Measurements from ENCODE around the gene CST9.
"Not testable (repeated sequence)": the region's sequence is repeated elsewhere in the genome, so short reads cannot be mapped to it uniquely, and the experiment has no call there.

Gene CST9

GRCh38 chr20:23585808-23586734 lies 19.6 kb downstream of the CST9 start:
- no peak for DNase-seq

- DNase-seq, result no peak
Measured at GRCh38 chr20:23585449-23585807, 20.3 kb downstream of the CST9 start.

- DNase-seq, result no peak
Measured at GRCh38 chr20:23584434-23585199, 21.1 kb downstream of the CST9 start.

GRCh38 chr20:23583526-23583925 lies 22.2 kb downstream of the CST9 start:
- DNase-seq, result no peak

GRCh38 chr20:23582293-23582692 lies 23.4 kb downstream of the CST9 start:
- no peak for DNase-seq

DNA sequence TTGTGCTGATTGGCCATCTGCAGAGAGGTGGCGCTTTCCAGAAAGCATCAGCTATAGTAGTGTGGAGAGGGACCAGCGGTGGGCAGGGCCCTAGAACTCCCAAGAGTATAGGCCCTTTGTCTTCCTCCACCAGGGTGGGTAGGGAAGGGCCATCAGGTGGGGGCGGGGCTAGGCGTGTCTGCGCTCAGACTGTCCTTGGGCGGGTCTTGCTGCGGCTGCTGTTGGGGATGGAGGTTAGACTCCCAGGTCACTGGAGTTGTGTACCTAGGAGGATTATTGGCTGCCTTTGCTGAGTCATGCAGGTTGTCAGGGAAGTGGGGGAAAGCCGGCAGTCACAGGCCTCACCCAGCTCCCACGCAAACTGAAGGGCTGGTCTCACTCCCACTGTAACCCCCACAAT lies 23.9 kb downstream of the CST9 start:
- DNase-seq, result not testable (repeated sequence)

DNA sequence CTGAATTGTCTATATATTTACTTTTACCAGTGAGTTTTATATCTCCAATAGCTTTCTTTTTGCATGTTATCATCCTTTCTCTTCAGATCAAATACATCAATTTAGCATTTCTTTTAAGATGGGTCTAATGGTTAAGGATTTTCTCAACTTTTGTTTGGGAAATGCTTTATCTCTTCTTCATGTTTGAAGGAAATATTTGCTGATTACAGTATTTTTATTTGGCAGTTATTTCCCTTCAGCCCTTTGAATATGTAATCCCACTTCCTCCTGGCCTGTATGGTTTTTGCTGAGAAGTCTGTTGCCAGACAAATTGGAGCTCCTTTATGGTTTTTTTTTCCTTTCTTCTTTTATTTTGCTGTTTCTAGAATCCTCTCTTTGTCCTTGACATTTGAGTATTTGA lies 30.7 kb downstream of the CST9 start:
- DNase-seq, result no peak

GRCh38 chr20:23570178-23570760 lies 35.4 kb downstream of the CST9 start:
- no peak for DNase-seq

GRCh38 chr20:23569570-23569969 lies 36.1 kb downstream of the CST9 start:
- DNase-seq, result no peak

- no peak for DNase-seq
Measured at GRCh38 chr20:23568971-23569330, 36.8 kb downstream of the CST9 start.

GRCh38 chr20:23568320-23568970 lies 37.3 kb downstream of the CST9 start, which contains the start of gene CST9L:
Gene CST9L, minus strand, starts transcription at chr20:23568484. Its CDS starts 34 bp downstream, at chr20:23568450.
- DNase-seq, result no peak

GRCh38 chr20:23566199-23566932 lies 39.4 kb downstream of the CST9 start:
- no peak for DNase-seq

- no peak for DNase-seq
Measured at GRCh38 chr20:23565503-23566045, 40.1 kb downstream of the CST9 start.

DNA sequence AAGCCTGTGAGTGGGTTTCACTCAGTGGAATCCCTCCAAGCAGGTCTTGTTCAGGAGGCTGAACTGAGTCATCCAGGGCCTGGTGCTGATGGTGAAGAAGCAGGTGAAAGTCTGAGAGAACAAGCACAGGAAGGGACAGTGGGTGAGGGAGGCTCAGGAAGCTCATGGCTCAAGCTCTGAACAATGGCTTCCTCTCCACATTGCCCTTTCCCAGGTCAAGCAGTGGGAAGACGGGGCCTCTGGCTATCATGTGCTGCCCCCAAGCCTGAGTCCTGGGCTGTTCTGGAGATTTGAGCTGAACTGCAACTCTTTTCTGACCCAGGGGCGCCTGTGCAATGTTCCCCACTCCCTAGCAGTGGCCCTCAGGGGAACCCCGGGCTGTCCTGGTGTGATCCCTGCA lies 40.8 kb downstream of the CST9 start:
- no peak for DNase-seq

- no peak for DNase-seq
Measured at GRCh38 chr20:23562721-23563342, 42.9 kb downstream of the CST9 start.

DNA sequence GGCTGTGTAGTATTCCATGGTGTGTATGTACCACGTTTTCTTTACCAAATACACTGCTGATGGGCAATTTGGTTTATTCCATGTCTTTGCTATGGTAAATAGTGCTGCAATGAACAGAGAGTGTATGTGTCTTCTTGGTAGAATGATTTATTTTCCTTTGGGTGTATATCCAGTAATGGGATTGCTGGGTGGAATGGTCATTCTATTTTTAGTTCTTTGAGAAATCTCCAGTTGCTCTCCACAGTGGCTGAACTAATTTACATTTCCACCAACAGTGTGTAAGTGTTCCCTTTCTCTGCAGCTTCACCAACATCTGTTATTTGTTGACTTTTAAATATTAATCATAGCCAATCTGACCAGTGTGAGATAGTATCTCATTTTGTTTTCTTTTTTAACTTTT lies 51.3 kb downstream of the CST9 start:
- no peak for DNase-seq

Data from GF-D8 (cell line).